ENCODE data around the gene ZNF561.
"Not testable (repeated sequence)": the region's sequence is repeated elsewhere in the genome, so short reads cannot be mapped to it uniquely, and the experiment has no call there.

ZNF561 gene

DNA sequence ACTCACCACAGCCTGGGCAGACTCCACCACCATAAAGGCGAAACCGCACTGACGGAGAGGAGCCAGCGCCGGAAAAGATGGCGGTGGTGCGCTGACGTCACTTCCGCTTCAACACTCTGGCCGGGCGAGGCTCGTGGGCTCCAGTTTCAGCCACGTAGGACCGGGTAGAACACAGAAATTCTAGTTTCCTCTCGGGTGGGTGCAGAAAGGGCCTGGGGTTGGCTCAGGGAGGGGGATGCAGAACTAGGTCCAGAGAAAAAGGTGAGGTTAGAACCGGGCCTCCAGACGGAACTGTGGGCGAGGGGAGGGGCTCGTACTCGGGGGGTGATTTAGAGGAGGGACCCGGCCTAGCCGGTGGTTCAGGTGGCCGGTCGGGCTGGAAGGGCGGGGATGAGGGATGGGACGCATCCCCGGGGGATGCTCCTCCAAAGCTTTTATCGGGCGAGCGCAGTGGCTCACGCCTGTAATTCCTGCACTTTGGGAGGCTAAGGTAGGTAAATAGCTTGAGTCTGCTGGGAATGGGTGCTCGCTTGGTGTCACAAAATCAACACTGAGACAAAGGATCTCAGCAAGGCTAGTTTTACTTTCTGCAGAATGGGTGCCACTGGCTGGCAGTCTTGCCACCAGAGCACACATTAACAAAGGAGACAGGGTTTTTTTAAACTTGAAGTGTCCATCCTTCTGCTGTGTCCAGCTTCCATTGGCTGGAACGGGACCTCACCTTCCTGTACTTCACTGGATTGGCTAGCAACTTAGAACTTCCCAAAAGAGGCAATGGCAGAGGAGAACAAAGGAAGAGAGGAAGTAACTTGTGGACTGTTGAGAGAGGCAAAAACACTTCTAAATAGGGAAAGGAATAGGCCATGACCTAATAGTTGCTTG, at the start of gene ZNF561:
TSS of gene ZNF561 (minus strand) at position 77 of the 882 bp plus-strand sequence. CDS start 1,776 bp downstream, outside the sequence.
- peak; percentile 85 for DNase-seq

DNA sequence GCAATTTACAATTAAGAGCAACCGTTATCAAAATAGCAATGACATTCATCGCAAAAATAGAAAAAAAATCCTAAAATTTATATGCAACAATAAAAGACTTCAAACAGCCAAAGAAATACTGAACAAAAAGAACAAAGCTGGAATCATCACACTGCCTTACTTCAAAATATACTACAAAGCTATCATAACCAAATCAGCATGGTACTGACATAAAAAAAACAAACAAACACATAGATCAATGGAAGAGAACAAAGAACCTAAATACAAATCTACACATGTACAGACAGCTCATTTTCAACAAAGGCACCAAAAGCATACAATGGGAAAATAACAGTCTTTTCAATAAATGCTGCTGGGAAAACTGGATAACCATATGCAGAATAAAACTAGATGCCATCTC, 47.5 kb upstream of the ZNF561 start:
- no peak for DNase-seq

DNA sequence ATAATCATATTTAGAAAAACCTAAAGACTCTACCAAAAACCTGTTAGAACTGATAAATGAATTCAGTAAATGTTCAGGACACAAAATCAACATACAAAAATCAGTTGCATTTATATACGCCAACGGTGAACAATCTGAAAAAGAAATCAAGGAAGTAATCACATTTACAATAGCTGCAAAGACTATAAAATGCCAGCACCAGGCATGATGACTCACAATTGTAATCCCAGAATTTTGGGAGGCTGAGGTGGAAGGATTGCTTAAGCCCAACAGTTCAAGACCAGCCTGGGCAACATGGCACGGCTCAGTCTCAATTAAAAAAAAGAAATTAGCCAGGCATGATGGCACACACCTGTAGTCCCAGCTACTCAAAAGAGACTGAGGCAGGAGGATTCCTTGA, 46.9 kb upstream of the ZNF561 start:
- no peak for DNase-seq

DNA sequence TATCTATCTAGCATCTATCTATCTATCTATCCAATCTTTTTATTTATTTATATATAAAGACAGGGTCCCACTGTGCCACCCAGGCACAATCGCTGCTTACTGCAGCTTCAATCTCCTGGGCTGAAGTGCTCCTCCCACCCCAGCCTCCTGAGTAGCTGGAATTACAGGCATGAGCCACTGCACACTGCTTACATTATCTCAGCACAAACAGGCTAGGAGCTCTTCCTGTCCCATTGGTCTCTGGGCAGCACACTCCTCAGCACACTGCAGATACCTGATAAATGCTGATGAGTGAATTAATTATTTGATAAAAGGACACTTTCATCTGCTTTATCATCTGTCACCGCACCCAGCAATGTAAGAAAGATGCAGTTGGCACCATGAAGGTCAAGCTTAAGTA, 37.7 kb upstream of the ZNF561 start:
- DNase-seq: no peak

DNA sequence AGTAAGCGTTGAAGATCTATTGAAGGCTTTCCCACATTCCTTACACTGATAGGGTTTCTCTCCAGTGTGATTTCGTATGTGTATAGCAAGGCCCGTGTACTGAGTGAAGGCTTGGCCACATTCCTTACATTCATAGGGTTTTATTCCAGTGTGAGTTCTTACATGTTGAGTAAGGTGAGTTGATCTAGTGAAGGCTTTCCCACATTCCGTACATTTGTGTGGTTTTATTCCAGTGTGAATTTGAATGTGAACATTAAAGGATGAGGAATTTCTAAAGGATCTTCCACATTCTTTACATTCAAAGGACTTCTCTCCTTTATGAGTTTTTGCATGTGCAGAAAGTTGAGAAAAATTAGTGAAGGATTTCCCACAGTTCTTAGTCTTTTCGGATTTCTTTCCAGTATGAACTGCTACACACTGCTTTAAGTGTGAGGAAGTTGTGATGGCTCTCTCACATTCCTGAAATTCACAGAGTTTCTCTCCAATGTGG, 32.1 kb upstream of the ZNF561 start:
- not testable (repeated sequence) for DNase-seq

DNA sequence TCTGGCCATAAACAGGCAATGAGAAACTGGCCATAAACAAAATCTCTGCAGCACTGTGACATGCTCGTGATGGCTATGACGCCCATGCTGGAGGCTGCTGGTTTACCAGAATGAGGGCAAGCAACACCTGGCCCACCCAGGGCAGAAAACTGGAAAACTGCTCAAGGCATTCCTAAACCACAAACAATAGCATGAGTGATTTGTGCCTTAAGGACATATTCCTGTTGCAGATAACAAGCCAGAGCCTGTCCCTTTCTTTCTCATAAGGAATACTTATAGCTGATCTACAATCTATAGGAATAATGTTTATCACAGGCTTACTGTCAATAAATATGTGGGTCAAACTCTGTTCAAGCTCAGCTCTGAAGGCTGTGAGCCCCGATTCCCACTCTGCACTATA, 30.4 kb upstream of the ZNF561 start:
- not testable (repeated sequence) for DNase-seq

DNA sequence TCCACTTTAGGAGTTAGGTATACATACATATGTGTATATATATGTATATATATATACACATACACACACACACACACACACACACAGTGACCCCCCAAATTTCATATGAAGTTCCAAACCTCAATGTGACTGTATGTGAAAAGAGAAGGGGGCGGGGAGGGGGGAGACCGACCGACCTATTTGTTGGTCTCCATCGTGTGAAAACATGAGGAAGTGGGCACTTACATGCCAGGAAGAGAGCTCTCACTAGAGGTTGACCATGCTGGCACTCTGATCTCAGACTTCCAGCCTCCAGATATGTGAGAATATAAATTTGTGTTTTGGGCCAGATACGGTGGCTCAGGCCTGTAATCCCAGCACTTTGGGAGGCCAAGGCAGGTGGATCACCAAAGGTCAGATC, 29.3 kb upstream of the ZNF561 start:
- no peak for DNase-seq

DNA sequence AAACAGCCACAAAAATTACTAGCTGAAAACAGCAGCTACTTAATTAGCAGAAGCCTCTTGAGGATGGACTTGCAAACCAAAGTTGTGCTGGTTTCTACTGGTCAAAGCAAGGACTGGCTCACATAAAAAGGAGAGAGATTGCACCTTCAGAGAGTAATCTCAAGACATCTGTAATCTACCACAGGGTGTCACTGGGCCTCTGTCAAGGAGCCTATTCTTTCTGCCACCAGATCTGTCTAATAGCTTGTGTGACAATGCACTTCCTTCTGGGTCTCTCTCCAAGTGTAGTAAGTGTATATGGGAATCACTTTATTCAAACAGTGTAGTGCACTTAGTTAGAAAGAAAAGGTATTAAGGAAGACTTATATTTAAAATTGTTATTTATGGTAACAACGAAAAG, 24.4 kb upstream of the ZNF561 start:
- no peak for DNase-seq

DNA sequence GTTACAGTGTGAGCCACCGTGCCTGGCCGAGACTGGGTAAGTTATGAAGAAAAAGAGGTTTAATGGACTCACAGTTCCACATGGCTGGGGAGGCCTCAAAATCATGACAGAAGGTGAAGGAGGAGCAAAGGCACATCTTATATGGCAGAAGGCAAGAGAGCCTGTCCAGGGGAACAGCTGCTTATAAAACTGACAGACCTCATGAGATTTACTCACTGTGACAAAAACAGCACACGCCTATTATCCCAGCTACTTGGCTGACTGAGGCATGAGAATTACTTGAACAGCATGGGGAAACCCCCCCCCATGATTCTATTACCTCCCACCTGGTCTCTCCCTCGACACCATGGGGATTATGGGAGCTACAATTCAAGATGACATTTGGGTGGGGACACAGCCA, 23.4 kb upstream of the ZNF561 start:
- DNase-seq: no peak

DNA sequence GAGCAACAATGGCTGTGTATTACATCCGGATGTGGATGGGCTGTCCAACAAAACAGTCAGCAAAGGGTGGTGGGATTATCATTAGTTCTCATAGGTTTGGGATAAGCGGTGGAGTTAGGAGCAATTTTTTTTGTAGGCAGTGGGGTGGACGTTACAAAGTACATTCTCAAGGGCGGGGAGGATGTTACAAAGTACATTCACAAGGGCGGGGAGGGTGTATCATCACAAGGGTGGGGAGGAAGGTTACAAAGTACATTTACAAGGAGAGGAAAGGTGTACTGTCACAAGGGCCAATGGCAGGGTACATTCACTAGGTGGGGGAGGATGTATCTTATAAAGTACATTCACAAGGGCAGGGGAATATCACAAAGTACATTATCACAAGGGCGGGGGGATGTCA, 20.8 kb upstream of the ZNF561 start:
- no peak for DNase-seq

DNA sequence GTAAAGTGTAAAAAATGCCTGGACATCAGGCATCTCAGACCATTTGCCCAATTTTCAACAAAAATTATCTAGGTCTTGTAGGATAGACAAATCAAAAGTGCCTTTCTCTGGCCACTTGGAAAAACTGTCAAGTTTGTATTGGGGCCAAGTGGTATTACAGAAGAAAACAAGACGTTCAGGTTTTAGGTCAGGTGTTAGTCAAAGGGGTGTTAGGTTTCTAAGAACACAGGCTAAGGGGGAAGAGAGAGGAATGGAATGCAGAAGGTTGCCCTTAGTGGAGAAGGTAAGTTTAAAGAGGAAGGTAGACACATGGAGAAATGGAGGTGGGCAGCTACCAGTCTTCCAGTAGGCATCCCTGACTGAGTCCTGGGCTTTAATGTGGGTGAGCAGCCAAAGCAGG, 19.9 kb upstream of the ZNF561 start:
- no peak for DNase-seq

DNA sequence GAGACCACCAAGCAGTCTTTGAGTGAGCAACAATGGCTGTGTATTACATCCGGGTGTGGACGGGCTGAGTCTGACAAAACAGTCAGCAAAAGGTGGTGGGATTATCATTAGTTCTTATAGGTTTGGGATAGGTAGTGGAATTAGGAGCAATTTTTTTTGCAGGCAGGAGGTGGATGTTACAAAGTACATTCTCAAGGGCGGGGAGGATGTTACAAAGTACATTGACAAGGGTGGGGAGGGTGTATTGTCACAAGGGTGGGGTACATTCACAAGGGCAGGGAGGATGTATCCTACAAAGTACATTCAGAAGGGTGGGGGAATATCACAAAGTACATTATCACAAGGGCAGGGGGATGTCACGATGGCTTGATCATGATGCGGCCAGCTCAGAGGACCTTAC, 15.0 kb upstream of the ZNF561 start:
- no peak for DNase-seq

DNA sequence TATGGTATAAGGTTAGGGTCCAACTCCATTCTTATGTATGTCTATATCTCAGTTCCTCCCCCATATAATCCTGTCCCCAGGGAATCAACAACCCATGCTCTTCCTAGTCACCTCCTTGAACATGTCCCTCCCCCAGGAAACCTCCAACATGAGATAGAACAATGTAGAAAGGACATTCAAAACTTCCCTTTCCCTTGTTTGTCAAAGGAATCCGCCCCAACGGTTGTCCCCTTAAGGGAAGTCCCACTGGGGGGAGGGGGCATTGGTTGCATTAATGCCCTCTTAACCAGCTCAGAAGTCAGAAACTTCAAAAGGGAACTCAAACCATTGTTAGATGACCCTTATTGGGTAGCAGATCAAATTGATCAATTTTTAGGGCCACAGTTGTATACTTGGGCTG, 6.8 kb upstream of the ZNF561 start:
- no peak for DNase-seq

DNA sequence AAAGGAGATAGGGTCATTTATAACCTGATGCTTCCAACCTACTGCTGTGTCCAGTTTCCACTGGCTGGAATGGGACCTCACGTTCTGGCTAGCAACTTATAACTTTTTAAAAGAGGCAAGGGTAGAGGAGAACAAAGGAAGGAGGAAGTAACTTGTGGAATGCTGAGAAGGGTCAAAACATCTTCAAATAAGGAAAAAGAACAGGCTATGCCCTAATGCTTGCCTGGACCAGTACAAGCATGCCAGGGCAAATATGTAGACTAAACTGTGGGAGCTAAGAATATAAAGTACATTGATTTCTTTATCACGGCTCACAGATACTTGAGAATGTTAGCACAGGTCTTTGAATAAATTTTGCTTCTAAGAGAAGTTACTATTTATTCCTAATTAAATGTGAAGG, 1.5 kb upstream of the ZNF561 start:
- no peak for DNase-seq

DNA sequence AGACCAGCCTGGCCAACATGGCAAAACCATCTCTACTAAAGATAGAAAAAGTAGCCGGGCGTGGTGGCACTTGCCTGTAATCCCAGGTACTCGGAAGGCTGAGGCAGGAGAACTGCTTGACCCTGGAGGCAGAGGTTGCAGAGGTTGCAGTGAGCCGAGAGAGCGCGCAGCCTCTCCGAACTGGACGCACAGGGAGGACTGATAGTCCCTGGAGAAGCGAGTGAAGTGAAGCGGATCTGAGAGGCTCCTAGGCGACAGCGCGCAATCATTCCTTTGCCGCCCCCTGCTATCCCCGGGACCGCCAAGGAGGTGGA, 233 bp downstream of the ZNF561 start:
- DNase-seq: no peak

DNA sequence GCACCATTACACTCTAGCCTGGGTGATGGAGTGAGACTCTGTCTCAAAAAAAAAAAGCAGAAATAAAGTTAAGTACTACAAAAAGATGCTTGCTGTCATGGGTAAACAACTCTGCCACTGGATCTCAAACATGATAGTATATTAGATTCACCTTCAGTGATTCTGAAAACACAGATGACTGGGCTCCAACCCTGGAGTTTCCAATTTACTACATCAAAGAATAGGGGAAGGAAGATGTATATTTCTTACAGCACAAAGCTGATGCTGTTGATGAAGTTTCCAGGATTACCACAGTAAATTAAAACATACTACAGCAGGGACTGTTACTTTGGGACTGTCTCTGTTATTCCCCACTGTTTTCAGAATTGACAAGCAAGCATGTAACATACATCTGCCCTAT, 5.2 kb downstream of the ZNF561 start:
- no peak for DNase-seq

DNA sequence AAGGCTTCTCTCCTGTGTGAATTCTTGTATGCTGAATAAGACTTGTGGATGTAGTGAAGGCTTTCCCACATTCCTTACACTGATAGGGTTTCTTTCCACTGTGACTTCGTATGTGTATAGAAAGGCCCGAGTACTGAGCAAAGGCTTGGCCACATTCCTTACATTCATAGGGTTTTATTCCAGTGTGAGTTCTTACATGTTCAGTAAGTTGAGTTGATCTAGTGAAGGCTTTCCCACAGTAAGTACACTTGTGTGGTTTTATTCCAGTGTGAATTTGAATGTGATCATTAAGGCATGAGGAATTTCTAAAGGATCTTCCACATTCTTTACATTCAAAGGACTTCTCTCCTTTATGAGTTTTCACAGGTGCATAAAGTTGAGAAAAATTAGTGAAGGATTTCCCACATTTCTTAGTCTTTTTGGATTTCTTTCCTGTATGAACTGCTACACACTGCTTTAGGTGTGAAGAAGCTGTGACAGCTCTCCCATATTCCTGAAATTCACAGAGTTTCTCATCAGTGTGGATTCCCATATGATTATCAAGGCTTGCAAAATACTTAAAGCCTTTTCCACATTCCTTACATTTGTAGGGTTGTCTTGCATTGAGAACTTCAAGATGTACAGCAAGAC, 10.4 kb downstream of the ZNF561 start:
- no peak for DNase-seq

DNA sequence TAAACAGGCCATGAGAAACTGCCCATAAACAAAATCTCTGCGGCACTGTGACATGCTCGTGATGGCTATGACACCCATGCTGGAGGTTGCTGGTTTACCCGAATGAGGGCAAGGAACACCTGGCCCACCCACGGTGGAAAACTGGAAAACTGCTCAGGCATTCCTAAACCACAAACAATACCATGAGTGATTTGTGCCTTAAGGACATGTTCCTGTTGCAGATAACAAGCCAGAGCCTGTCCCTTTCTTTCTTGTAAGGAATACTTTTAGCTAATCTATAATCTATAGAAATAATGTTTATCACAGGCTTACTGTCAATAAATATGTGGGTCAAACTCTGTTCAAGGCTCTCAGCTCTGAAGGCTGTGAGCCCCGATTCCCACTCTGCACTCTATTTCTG, 12.1 kb downstream of the ZNF561 start:
- DNase-seq: no peak

DNA sequence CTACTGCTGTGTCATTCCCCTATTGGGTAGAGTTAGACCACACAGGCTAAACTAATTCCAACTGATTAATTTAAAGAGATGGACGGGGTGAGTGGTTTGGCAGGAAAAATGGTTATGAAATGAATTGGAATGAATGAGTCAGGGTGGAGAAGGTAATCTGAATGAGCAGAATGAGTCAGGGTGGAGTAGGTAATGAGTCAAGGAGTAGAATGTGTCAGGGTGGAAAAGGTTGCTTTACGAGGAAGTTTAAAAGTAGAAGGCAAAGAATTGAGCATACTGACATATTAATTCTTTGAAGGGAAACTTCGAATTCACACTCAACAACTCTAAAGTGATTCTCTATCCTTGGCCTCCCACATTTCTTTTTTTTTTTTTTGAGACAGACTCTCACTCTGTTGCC, 24.0 kb downstream of the ZNF561 start:
- DNase-seq: no peak

DNA sequence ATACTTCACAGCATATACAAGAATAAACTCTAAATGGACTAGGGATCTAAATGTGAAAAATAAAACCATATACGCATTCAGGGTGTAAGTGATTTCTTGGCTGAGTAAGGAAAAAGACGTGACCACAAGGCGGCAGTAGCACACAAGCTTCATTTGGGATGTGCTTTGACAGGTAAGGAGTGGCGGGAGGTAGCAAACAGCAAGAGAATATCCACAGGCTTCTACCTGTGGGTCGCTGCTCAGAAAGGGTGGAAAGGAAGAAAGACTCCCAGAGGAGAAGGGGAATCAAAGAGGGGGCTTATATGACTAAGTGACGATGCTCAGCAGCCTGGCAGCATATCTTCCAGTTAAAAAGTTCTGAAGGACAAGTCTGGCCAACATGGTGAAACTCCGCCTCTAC, 34.3 kb downstream of the ZNF561 start:
- peak; percentile 81 for DNase-seq

DNA sequence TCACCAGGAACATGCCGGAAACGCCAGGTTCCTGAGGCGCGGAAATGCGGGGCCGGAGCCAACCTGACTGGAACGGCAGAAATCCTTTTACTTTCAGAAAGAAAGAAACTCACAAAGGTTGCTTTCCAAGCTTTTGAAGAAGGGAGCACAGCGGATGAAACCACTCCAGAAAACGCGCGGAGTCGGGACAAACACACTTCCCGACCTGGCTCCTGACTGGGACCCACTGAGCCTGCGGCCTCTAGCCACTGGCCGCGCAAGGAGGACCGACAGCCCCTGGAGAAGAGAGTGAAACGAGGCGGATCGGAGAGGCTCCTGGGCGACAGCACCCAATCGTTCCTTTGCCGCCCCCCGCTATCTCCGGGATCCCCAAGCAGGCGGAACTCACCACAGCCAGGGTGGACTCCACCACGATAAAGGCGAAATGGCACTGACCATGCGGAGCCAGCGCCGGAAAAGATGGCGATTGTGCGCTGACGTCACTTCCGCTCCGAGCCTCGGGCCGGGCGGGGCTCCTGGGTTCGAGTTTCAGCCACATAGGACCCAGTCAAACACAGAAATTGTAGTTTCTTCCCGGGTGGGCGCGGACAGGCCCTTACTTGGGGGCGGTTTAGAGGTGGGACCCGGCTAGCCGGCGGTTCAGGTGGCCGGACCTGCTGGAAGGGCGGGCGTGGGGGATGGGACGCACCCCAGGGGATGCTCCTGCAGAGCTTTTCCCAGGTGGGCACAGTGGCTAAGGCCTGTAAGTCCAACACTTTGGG, 36.8 kb downstream of the ZNF561 start, which contains the start of gene ZNF121:
TSS of gene ZNF121 (minus strand) at position 432 of the 761 bp plus-strand sequence. CDS start 16,407 bp downstream, outside the sequence.
- DNase-seq: peak; percentile 73

DNA sequence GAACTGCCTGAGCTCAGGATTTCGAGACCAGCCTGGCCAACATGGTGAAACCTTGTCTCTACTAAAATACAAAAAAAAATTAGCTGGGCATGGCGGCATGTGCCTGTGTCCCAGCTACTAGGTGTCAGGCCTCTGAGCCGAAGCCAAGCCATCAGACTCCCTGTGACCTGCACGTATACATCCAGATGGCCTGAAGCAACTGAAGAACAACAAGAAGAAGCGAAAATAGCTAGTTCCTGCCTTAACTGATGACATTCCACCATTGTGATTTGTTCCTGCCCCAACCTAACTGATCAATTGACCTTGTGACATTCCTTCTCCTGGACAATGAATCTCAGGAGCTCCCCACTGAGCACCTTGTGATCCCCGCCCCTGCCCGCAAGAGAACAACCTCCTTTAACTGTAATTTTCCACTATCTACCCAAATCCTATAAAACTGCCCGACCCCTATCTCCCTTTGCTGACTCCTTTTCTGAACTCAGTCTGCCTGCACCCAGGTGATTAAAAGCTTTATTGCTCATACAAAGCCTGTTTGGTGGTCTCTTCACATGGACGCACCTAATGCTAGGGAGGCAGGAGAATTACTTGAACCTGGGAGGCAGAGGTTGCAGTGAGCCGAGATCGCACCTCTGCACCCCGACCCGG, 38.8 kb downstream of the ZNF561 start:
- DNase-seq: not testable (repeated sequence)

DNA sequence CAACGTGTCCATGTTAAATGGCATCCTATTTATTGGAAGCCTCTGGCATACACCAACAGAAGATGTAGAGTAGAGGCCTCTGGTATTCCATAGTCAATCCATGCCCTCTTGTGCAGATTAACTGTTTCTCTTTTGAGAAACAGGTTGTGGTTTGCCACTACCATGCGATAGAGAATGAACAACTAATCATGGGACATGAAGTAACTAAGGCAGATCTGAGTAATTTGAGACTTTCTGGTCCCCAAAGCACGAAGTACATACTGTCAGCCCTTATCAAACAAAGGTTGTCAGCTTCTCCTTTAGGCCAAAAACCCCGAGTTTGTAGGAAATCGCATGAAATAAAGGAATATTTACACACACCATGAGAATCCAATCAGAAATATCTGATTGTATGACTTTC, 40.3 kb downstream of the ZNF561 start:
- no peak for DNase-seq

Data from activated CD4-positive, alpha-beta T cell treated with anti-CD3 and anti-CD28 coated beads, Interleukin-2, amount 50 U/mL, for 1 hour (primary cell).